GM12878 (cell line): Measurements from ENCODE around the gene OR1C1. TPM values are rescaled to one million over a fixed set of nuclear protein-coding genes. Genes with fewer than 3 reads are reported as not detected.

Experiments used
- ATAC-seq: fragments of 200-7000 bp; cut with Tn5 transposase; 3 replicates; pipeline ENCODE4 v1.9.1; 2020; ENCODE audit warnings: mild to moderate bottlenecking, moderate library complexity
- BruUV-seq: library from RNA; stranded (reverse); fragments of 400-500 nt; replicated peaks from 2 replicates; lab custom pipeline; 2021; lab: Mats Ljungman, UMichigan
- CTCF ChIA-PET: fragments of 300-600 bp; sonication (Branson Sonifier 250); formaldehyde crosslinking; extraction: SDS; loops from one replicate; lab custom pipeline; 2021; ENCODE audit warnings: inconsistent platforms; lab: Yijun Ruan, JAX
- POLR2A ChIA-PET: fragments of 350-600 bp; formaldehyde crosslinking; extraction: SDS; loops from one replicate; lab custom pipeline; 2021; ENCODE audit warnings: inconsistent platforms; lab: Charles Lee
- RAD21 ChIA-PET: fragments of 300-600 bp; sonication (Branson Sonifier 250); formaldehyde crosslinking; loops from one replicate; lab custom pipeline; 2023; ENCODE audit warnings: antibody characterized with exemption; ENCODE audit not compliant: unreplicated experiment; lab: Charles Lee
- SMC1A ChIA-PET: fragments of 300-600 bp; sonication (Branson Sonifier 250); formaldehyde crosslinking; loops from one replicate; lab custom pipeline; 2023; ENCODE audit not compliant: unreplicated experiment, uncharacterized antibody; lab: Charles Lee
- DNase-seq: peaks from one replicate; pipeline ENCODE4 v3.0.0-alpha.2; 2011; ENCODE audit warnings: low read depth, low spot score
- FAIRE-seq: peaks from 3 replicates; lab custom pipeline; 2011; peaks lifted over from hg19 to GRCh38; lab: Jason Lieb, UNC
- H2AFZ ChIP-seq: 2 replicates; pipeline ENCODE4 v1.6.0; 2011; ENCODE audit warnings: low read depth, low read length, control low read depth; ENCODE audit not compliant: control insufficient read depth
- H3K27ac ChIP-seq: 2 replicates; pipeline ENCODE4 v1.5.1; 2011; ENCODE audit warnings: control low read depth; ENCODE audit not compliant: control insufficient read depth, insufficient read depth
- H3K27me3 ChIP-seq, 2 experiments: replicated peaks in 1 of 2; 2 replicates each; pipeline versions ENCODE4 v1.6.0 to v1.6.1; 2011; ENCODE audit warnings: low read length in 1 of 2; ENCODE audit not compliant: control insufficient read depth in 2 of 2, insufficient read depth in 2 of 2
- H3K36me3 ChIP-seq, 2 experiments: 2 replicates each; pipeline ENCODE4 v1.5.1; 2011; ENCODE audit warnings: low read length in 1 of 2; ENCODE audit not compliant: control insufficient read depth in 2 of 2, insufficient read depth in 2 of 2
- H3K4me1 ChIP-seq: 2 replicates; pipeline ENCODE4 v1.6.1; 2011; ENCODE audit warnings: mild to moderate bottlenecking, low read length, moderate library complexity, mixed read lengths; ENCODE audit not compliant: control insufficient read depth, insufficient read depth
- H3K4me2 ChIP-seq: 2 replicates; pipeline ENCODE4 v1.6.0; 2011; ENCODE audit warnings: control low read depth; ENCODE audit not compliant: control insufficient read depth, insufficient read depth
- H3K4me3 ChIP-seq: fragments of 200-600 bp; sonication (generic); 2 replicates; pipeline ENCODE4 v1.5.1; 2016
- H3K79me2 ChIP-seq: 2 replicates; pipeline ENCODE4 v1.6.0; 2011; ENCODE audit warnings: low read length; ENCODE audit not compliant: control insufficient read depth, insufficient read depth
- H3K9ac ChIP-seq: 2 replicates; pipeline ENCODE4 v1.8.0; 2011; ENCODE audit warnings: low read length, control low read depth, mixed read lengths; ENCODE audit not compliant: control insufficient read depth, insufficient read depth
- H3K9me3 ChIP-seq: replicated peaks from 3 replicates; pipeline ENCODE4 v1.5.1; 2011; ENCODE audit warnings: mild to moderate bottlenecking, low read length; ENCODE audit not compliant: control insufficient read depth, insufficient read depth
- H4K20me1 ChIP-seq: 2 replicates; pipeline ENCODE4 v1.6.0; 2011; ENCODE audit not compliant: control insufficient read depth, insufficient read depth
- BACH1 ChIP-seq: fragments of 450-650 bp; IDR thresholded peaks from 2 replicates; pipeline ENCODE4 v1.6.1; 2017; ENCODE audit warnings: mild to moderate bottlenecking, borderline replicate concordance
- CTCF ChIP-seq, 3 experiments: IDR thresholded peaks in 2 of 3; conservative IDR thresholded peaks in 1 of 3; 2 replicates each; pipeline ENCODE4 v1.5.1; 2011; ENCODE audit warnings: low read depth in 3 of 3, low read length in 3 of 3, mild to moderate bottlenecking in 3 of 3, control low read depth in 2 of 3, moderate library complexity in 2 of 3, inconsistent platforms in 1 of 3, mixed read lengths in 1 of 3; ENCODE audit not compliant: control insufficient read depth in 2 of 3, insufficient read depth in 1 of 3; ENCODE audit errors: extremely low read depth in 1 of 3
- IKZF1 ChIP-seq: fragments of 450-650 bp; conservative IDR thresholded peaks from 2 replicates; pipeline ENCODE4 v1.6.1; 2017; ENCODE audit warnings: antibody characterized with exemption, mild to moderate bottlenecking
- SIN3A ChIP-seq: IDR thresholded peaks from 2 replicates; pipeline ENCODE4 v1.6.1; 2012; ENCODE audit warnings: low read depth, low read length, improper control_type of control experiment
- SUPT20H ChIP-seq: IDR thresholded peaks from 2 replicates; pipeline ENCODE4 v1.6.1; 2011; ENCODE audit warnings: low read depth, mild to moderate bottlenecking, low read length, moderate library complexity, borderline replicate concordance; ENCODE audit not compliant: control insufficient read depth
- TCF12 ChIP-seq: IDR thresholded peaks from 2 replicates; pipeline ENCODE4 v1.6.1; 2011; ENCODE audit warnings: low read depth, mild to moderate bottlenecking, low read length
- ZBTB11 ChIP-seq: fragments of 450-650 bp; formaldehyde crosslinking; IDR thresholded peaks from 2 replicates; pipeline ENCODE4 v1.5.0; 2022; ENCODE audit warnings: mild to moderate bottlenecking, missing genetic modification characterization
- ZBTB40 ChIP-seq: fragments of 450-650 bp; IDR thresholded peaks from 2 replicates; pipeline ENCODE4 v1.6.1; 2016; ENCODE audit warnings: mild to moderate bottlenecking, moderate library complexity, borderline replicate concordance
- ZNF384 ChIP-seq: IDR thresholded peaks from 2 replicates; pipeline ENCODE4 v1.6.1; 2012; ENCODE audit warnings: low read depth, mild to moderate bottlenecking, low read length, improper control_type of control experiment, borderline replicate concordance
- WGBS: methylation state at CpG from one replicate; pipeline ENCODE4 v1.1.6; 2016; ENCODE audit warnings: low lambda C conversion rate; ENCODE audit not compliant: insufficient replicate concordance, insufficient coverage; ENCODE audit errors: missing lambda C conversion rate; 5-methylcytosine and 5-hydroxymethylcytosine counted together
- in situ Hi-C: fragments of 300-500 bp; cut with MboI; formaldehyde crosslinking; loops from 9 replicates; pipeline ENCODE4 v1.14.3; 2018; ENCODE audit warnings: mixed read lengths
- intact Hi-C: fragments of 100-400 bp; cut with micrococcal nuclease; formaldehyde crosslinking; loops from one replicate; pipeline ENCODE4 v1.14.2; 2022; ENCODE audit not compliant: unreplicated experiment
- polyA plus RNA-seq, 11 experiments: library from polyadenylated mRNA; depleted of rRNA in 4 of 11; unstranded in 6 of 11; stranded (reverse) in 5 of 11; fragments of >200 nt; fragmentation: Nextera tagmentation in 4 of 11; fragmentation: Illumina TruSeq in 1 of 11; extraction: Ambion mirVana in 4 of 11; extraction: Trizol in 1 of 11; gene quantifications; 1 replicate in 1 of 11; 2 replicates in 10 of 11; pipeline versions ENCODE4 v1.2.1 to v1.2.3, GENCODE V29; 2011 to 2016; ENCODE audit warnings: inconsistent platforms in 2 of 11, missing spikeins in 2 of 11, low read depth in 1 of 11
- total RNA-seq, 4 experiments: library from RNA; depleted of rRNA in 3 of 4; stranded (reverse); fragments of >200 nt in 3 of 4; fragmentation: Illumina TruSeq in 1 of 4; extraction: Trizol in 1 of 4; gene quantifications; 2 replicates each; pipeline versions ENCODE4 v1.2.1 to v1.2.3, GENCODE V29; 2013 to 2021

OR1C1 gene
- total and polyA plus RNA-seq, 10 of the 15 experiments (the other 5 are each of a cell fraction or from before 2014, with no cell fraction given), result not detected

GRCh38 chr1:247738315-247738714, 22.0 kb downstream of the OR1C1 start, which contains the start of gene OR14K1:
TSS of gene OR14K1 (plus strand) at chr1:247738615. CDS start at chr1:247738615, 0 bp downstream.
- CTCF ChIA-PET, result no interaction called here

GRCh38 chr1:247721222-247721621, 39.1 kb downstream of the OR1C1 start:
- H3K4me2 ChIP-seq, result no peak overlapping the region
- H3K9ac ChIP-seq, result no peak overlapping the region
- no peaks in the 10 kb centered on the region for H3K27me3 ChIP-seq
- no peaks in the 10 kb centered on the region for H3K9me3 ChIP-seq
- ChIA-PET RAD21 (no interaction called here), SMC1A (no interaction called here), POLR2A (no interaction called here), CTCF (no interaction called here)
- H3K27ac ChIP-seq, result no peak overlapping the region
- H3K36me3 ChIP-seq, result no peaks in the 10 kb centered on the region
- DNase-seq, result no peak
- intact Hi-C loops (no loop called here), in situ Hi-C loops (no loop called here)
- ATAC-seq, result no peak
- no peak for FAIRE-seq
- H3K4me3 ChIP-seq, result no peak overlapping the region
- no peaks in the 10 kb centered on the region for H4K20me1 ChIP-seq
- WGBS, result 28% methylated on average over 4 of the region's 4 CpGs
- no peaks in the 10 kb centered on the region for H3K79me2 ChIP-seq
- H2AFZ ChIP-seq, result no peak overlapping the region
- no peaks in the 10 kb centered on the region for H3K4me1 ChIP-seq
- no TSS peak for BruUV-seq
- TF ChIP-seq ZBTB11 (CRISPR knock-in tag) (no peak), CTCF (IDR thresholded peaks at IDR 0.05 in 2 of 3, conservative IDR thresholded peaks at IDR 0.05 in 1 of 3; ENCODE audit: control insufficient read depth in 2 of 3, extremely low read depth in 1 of 3, insufficient read depth in 1 of 3, low read depth in 3 of 3, low read length in 3 of 3) (no peak), IKZF1 (no peak), TCF12 (no peak), ZBTB40 (no peak)

More at GRCh38 chr1:247738315-247738714, 22.0 kb downstream of the OR1C1 start, which contains the start of gene OR14K1:
- Histone ChIP-seq H3K4me2 (no peak within 1 kb of the TSS), H2AFZ (no peak within 1 kb of the TSS), H3K36me3 (no peaks in the 10 kb centered on the region), H3K27me3 (no peaks in the 10 kb centered on the region), H3K9me3 (no peaks in the 10 kb centered on the region), H3K4me3 (no peak within 1 kb of the TSS), H3K27ac (no peak within 1 kb of the TSS), H3K4me1 (no peaks in the 10 kb centered on the region), H3K79me2 (no peaks in the 10 kb centered on the region), H4K20me1 (no peaks in the 10 kb centered on the region), H3K9ac (no peak within 1 kb of the TSS)
- SMC1A ChIA-PET, result no interaction called here
- TF ChIP-seq SUPT20H (no peak), BACH1 (no peak), SIN3A (no peak), ZNF384 (no peak)
- in situ Hi-C loops (no loop called here), intact Hi-C loops (no loop called here)
- FAIRE-seq, result no peak
- POLR2A ChIA-PET, result no interaction called here
- 56% methylated on average over 1 of the region's 1 CpG for WGBS
- ATAC-seq, result no peak
- no peak for DNase-seq
- RAD21 ChIA-PET, result no interaction called here
- no TSS peak for BruUV-seq
